HG03460 (cell line): Measurements from ENCODE around the gene CST5.
"Not testable (repeated sequence)": the region's sequence is repeated elsewhere in the genome, so short reads cannot be mapped to it uniquely, and the experiment has no call there.

ENCODE experiments used
- ATAC-seq: cut with Tn5 transposase; IDR thresholded peaks from one replicate; pipeline ENCODE4 v1.9.1; 2021; ENCODE audit not compliant: unreplicated experiment

The CST5 gene

DNA sequence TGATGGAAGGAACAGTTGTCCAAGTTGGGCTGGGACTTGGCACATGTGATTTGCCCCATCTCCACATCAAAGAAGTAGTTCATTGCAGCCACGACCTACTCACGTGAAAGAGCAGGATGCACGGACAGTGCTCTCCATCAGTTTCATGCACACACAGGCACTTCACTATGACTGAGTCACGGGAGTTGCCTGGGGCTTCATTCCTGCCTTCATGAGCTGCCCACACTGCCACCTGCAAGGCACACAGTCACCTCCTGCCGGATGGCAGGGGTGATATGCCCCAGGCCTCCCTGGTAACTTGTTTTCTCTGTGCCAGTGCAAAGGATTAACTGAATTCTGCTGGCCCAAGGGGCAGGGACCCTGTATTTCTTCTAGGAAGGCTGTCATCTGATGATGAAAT is 22.8 kb downstream of the CST5 start:
- no peak for ATAC-seq

DNA sequence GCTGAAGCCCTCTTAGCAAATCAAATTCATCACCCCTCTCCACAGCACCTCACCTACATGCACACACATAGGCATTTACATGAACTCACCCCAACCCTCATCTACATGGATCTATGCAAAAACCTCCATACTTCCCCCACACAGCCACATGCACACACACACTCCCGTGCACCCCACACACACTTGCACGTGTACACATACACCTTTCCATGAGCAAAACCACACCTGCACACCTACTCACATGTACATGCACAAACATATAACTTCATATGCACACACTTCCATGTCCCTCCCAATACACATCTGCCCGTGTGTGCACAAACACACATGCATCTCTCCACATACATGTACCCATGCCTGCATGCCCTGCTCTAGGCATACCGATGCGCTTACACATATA is 23.3 kb downstream of the CST5 start:
- no peak for ATAC-seq

DNA sequence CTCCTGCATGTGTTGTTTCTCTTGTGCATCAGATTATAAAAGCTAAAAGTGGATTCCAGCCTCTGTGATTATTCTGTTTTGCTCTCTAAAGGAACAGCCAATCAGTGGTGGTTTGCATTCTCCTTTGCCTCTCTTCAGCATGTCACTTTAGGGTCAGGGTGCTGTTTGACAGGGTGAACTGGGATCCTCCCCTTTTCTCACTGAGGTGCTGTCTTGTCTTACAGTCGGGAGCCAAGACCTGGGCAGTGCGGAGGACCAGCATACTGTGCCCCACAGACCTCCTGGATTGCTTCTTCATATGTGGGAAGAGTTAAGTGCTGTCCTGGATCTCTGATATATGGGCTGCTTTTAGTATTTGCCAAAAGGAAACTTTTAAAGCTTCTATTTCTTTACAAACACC is 37.9 kb downstream of the CST5 start:
- ATAC-seq, result no peak

GRCh38 chr20:23835716-23836115 is 43.8 kb downstream of the CST5 start:
- no peak for ATAC-seq

DNA sequence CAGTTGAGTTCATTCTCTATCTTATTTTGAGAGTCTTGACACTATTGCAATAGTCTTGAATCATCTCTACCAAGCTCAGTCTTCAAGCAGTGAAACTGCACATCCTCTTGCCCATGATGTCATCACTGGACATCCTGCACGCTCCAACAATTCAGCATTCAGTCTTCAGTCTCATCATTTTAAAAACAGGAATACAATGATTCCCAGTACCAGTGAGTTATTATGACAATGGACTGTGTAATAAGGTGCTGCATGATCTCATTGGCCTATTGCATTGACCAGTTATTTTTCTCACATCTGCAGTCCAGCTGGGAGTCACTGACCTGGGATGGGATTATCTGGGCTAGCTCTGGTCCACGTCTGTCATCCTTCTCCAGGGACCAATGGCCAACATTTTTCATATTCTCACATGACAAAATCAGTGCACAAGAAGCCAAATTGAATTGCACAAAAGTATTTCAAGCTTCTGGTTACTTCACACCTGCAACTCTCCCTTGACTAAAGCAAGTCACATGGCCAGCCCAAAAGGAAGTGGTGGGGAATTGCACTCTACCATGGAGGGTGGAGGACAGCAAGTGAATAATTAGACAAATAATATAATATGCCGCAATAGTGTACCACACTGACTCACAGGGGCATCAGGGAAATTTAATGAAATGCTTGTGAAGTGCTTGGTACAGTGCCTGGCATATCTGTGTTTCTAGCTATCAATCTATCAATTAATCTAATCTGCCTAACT is 46.6 kb downstream of the CST5 start:
- no peak for ATAC-seq

GRCh38 chr20:23831961-23832360 is 47.6 kb downstream of the CST5 start:
- ATAC-seq, result not testable (repeated sequence)

DNA sequence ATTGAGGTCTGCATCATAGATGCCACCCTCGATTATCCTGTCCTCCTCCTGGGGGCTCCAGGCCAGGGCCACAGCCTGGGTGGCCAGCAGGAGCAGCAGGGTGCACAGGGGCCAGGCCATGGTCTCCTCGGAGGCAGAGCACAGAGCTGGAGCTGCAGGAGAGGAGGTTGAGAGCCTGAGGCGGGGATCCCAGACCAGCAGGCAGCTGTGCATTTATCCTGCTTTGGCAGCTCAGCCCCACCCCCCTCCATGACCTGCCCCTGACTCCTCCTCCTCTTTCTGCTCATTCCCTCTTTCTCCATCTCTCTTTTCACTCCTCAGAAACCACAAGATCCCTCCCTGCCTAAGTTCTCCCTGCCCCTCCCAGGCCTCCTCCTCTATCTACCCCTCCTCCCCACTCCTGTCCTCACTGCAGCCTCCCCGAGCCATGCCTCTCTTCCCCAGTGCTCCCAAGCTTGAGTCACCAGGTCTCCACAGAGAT is 53.0 kb downstream of the CST5 start, which contains the start of gene CST2:
CST2 (minus strand) TSS at position 189 of the 481 bp plus-strand sequence; CDS start at position 120, 69 bp downstream.
- ATAC-seq, result no peak
